Cerebellar cortex (tissue), 1 donor: ENCODE data around the gene SYNC.
"Not testable (repeated sequence)": the region's sequence is repeated elsewhere in the genome, so short reads cannot be mapped to it uniquely, and the experiment has no call there.

ENCODE experiments used
- DNase-seq: peaks from one replicate; pipeline ENCODE4 v3.0.0-alpha.2; 2015; ENCODE audit warnings: low spot score

SYNC gene

DNA sequence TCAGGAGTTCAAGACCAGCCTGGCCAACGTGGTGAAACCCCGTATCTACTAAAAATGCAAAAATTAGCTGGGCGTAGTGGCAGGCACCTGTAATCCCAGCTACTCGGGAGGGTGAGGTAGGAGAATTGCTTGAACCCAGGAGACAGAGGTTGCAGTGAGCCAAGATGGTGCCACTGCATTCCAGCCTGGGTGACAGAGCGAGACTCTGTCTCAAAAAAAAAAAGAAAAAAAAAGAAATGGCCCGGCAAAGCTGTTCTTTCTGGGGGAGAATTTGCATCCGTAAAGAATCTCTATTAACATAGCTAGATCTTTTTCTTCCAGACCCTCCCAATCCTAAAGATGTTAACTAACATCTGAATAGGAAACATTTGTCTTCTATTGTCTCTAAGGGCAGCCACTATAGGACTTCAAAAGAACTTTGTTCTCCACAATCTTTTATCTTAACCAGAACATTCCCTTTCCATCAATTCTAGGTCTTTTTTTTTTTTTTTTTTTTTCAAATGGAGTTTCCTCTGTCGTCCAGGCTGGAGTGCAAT, 60.2 kb downstream of the SYNC start:
- not testable (repeated sequence) for DNase-seq

DNA sequence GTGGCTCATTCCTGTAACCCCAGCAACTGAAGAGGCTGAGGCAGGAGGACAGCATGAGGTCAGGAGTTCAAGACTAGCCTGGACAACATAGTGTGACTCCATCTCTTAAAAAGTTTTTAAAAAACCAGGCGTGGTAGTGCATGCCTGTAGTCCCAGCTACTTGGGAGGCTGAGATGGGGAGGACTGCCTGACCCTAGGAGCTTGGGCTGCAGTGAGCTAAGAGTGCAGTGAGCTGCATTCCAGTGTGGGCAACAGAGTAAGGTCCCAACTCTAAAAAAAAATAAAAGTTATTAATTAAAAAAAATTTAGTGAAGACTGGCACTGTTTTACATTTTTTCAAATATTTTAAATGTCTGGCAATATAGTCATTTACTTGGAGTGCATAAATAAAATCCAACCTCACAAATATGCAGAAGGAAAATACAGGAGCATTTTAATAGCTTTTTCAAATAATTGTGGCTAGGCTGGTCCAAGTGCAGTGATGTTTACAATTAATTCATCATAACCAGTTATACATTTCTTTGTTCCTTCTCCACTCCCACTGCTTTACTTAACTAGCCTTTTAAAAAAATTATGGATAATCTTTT, 63.0 kb downstream of the SYNC start:
- DNase-seq = no peak

DNA sequence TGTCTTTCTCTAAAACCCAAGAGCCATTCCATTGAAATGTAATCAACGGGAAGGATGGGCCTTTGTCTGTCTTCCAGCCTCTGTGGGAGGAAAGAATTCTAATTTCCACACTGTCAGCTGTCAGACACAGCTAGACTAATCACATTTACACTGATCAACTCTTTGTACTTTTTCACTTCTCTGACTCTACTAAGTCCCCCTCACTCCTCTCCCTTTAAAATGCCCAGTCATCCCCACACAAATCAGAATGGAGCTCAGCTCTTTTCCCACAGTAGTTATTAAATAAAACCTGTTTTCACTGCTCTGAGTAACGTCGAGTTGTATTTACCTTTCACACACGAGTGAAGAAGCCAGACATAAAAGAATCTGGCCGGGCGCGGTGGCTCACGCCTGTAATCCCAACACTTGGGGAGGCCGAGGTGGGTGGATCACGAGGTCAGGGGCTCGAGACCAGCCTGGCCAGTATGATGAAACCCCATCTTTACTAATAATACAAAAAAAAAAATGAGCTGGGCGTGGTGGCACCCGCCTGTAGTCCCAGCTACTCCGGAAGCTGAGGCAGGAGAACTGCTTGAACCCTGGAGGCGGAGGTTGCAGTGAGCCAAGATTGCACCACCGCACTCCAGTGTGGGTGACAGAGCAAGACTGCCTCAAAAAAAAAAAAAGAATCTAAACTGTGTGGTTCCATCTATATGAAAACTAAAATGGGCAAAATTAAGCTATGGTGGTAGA, 65.5 kb downstream of the SYNC start:
- DNase-seq = no peak

- DNase-seq = no peak
Measured at GRCh38 chr1:32635508-32636277, 66.9 kb downstream of the SYNC start.

GRCh38 chr1:32632829-32633228, 69.7 kb downstream of the SYNC start:
- DNase-seq = no peak

- not testable (repeated sequence) for DNase-seq
Measured at GRCh38 chr1:32630173-32630572, 72.4 kb downstream of the SYNC start.
